SK-N-MC (cell line): ENCODE data around the gene NOL4.

ENCODE experiments used
- EZH2 ChIP-seq: fragments of 200-600 bp; sonication (generic); IDR thresholded peaks from one replicate; pipeline ENCODE4 v1.6.1; 2017; ENCODE audit warnings: antibody characterized with exemption
- FOXP2 ChIP-seq: optimal IDR thresholded peaks from 2 replicates; pipeline ENCODE3; 2011; ENCODE audit warnings: mild to moderate bottlenecking, moderate library complexity; ENCODE audit not compliant: insufficient read depth; ENCODE audit errors: extremely low read length, control extremely low read depth
- POLR2AphosphoS5 ChIP-seq: IDR thresholded peaks from 2 replicates; pipeline ENCODE4 v1.6.1; 2012; ENCODE audit warnings: mild to moderate bottlenecking, low read depth, low read length, borderline replicate concordance

DNA sequence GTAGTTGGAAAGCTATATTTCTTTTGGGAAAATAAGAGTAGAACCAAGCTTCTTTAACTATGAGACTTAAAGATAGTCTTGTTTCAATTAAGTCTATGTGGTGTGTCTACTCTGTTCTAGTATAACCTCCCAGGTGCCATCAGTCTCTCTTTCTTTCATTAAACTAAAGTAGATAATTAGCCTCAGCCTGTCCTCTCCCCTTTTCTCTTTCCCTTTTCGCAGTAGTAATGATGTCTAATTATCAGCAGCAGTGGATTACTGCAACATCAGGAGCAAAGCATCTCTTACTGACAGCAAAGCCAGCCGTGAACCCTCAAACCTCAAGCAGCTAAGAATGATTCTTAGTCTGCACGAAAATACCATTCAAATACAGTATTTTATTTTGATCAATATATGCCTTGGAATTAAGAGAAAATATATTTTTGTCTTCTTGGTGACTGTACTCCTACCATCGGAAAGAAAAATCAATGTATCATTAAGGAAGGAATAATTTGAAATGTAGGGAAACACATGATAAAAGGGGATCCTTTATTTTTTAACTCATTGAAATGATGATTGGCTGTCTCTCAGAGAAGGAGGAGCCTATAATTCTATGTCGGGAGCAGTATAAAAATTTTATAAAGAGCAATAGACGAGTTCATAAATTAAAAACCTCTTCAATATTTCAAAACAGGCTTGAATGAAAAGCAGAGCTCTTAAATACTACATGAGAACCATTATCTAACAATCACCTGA is 4.5 kb downstream of the NOL4 start:
- TF ChIP-seq EZH2: no peak
- no peak for TF ChIP-seq POLR2AphosphoS5
- no peak for TF ChIP-seq FOXP2
